ENCODE data around the gene TAF8.

- TF ChIP-seq, protein P1, sequence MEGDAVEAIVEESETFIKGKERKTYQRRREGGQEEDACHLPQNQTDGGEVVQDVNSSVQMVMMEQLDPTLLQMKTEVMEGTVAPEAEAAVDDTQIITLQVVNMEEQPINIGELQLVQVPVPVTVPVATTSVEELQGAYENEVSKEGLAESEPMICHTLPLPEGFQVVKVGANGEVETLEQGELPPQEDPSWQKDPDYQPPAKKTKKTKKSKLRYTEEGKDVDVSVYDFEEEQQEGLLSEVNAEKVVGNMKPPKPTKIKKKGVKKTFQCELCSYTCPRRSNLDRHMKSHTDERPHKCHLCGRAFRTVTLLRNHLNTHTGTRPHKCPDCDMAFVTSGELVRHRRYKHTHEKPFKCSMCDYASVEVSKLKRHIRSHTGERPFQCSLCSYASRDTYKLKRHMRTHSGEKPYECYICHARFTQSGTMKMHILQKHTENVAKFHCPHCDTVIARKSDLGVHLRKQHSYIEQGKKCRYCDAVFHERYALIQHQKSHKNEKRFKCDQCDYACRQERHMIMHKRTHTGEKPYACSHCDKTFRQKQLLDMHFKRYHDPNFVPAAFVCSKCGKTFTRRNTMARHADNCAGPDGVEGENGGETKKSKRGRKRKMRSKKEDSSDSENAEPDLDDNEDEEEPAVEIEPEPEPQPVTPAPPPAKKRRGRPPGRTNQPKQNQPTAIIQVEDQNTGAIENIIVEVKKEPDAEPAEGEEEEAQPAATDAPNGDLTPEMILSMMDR (conservative IDR thresholded peaks at IDR 0.05), result no peak
- no peak for TF ChIP-seq EZH2 (IDR thresholded peaks at IDR 0.05; ENCODE audit: low read depth)
Measured at GRCh38 chr6:42108071-42108470, 57.7 kb downstream of the TAF8 start.

All from PC-9 (cell line).